Prostate gland (tissue), 2 donors: ENCODE measurements around the gene FAR2. TPM values are rescaled to one million over a fixed set of nuclear protein-coding genes. Genes with fewer than 3 reads are reported as not detected.

Experiments
- DNase-seq: peaks from one replicate; pipeline ENCODE4 v3.0.0-alpha.2; 2019; ENCODE audit warnings: low spot score
- H3K27ac ChIP-seq, 2 donors: fragments of 200-600 bp; sonication (generic); 2 replicates each; pipeline ENCODE4 v1.5.1; 2017 to 2019
- H3K27me3 ChIP-seq: fragments of 200-600 bp; sonication (generic); replicated peaks from 2 replicates; pipeline ENCODE4 v1.5.1; 2019; ENCODE audit not compliant: insufficient read depth
- H3K36me3 ChIP-seq, 2 donors: fragments of 200-600 bp; sonication (generic); 1 replicate in 1 of 2; 2 replicates in 1 of 2; pipeline versions ENCODE4 v1.5.1 to v1.8.1; 2017 to 2019
- H3K4me1 ChIP-seq: fragments of 200-600 bp; sonication (generic); replicated peaks from 2 replicates; pipeline ENCODE4 v1.5.1; 2019
- H3K4me3 ChIP-seq, 2 donors: fragments of 200-600 bp; sonication (generic); 2 replicates each; pipeline ENCODE4 v1.5.1; 2017 to 2019
- H3K9me3 ChIP-seq: fragments of 200-600 bp; sonication (generic); 2 replicates; pipeline ENCODE4 v1.5.1; 2017
- CTCF ChIP-seq, 4 experiments: fragments of 200-600 bp in 2 of 4; fragments of 450-650 bp in 2 of 4; sonication (generic) in 2 of 4; IDR thresholded peaks; 1 replicate in 3 of 4; 2 replicates in 1 of 4; pipeline ENCODE4 v1.5.1; 2016 to 2019; ENCODE audit warnings: antibody characterized with exemption in 4 of 4, mild to moderate bottlenecking in 2 of 4, moderate library complexity in 2 of 4
- POLR2A ChIP-seq: fragments of 450-650 bp; IDR thresholded peaks from one replicate; pipeline ENCODE4 v1.6.1; 2016; ENCODE audit warnings: antibody characterized with exemption, mild to moderate bottlenecking
- POLR2AphosphoS5 ChIP-seq: sonication (generic); formaldehyde crosslinking; IDR thresholded peaks from one replicate; pipeline ENCODE4 v1.6.1; 2017; ENCODE audit warnings: antibody characterized with exemption
- WGBS: methylation state at CpG from one replicate; pipeline ENCODE4 v1.1.5; 2018; 5-methylcytosine and 5-hydroxymethylcytosine counted together
- intact Hi-C: fragments of 100-400 bp; cut with DNase I; formaldehyde crosslinking; loops from one replicate; pipeline ENCODE4 v1.14.2; 2022
- total RNA-seq, 2 donors: library from RNA; depleted of rRNA; stranded (reverse); fragments of >200 nt; gene quantifications; one replicate each; pipeline ENCODE4 v1.1.0, GENCODE V29; 2016

The FAR2 gene
- total RNA-seq, 2 donors from 2014 or later: 3.1 to 7.2 TPM

- WGBS: 33% methylated on average over 8 of the region's 8 CpGs
- TF ChIP-seq CTCF (IDR thresholded peaks at IDR 0.05): peak; percentile 17 to 74 (median 52)
- TF ChIP-seq POLR2A: no peak
- Histone ChIP-seq H3K4me1 (no peaks in the 10 kb centered on the region), H3K27ac (no peak overlapping the region), H3K27me3 (no peaks in the 10 kb centered on the region), H3K4me3 (no peak overlapping the region), H3K36me3 (no peaks in the 10 kb centered on the region), H3K9me3 (no peaks in the 10 kb centered on the region)
- intact Hi-C loops: no loop called here
- DNase-seq: peak; percentile 16
Observed at GRCh38 chr12:29317556-29318363, 168.7 kb downstream of the FAR2 start.

DNA sequence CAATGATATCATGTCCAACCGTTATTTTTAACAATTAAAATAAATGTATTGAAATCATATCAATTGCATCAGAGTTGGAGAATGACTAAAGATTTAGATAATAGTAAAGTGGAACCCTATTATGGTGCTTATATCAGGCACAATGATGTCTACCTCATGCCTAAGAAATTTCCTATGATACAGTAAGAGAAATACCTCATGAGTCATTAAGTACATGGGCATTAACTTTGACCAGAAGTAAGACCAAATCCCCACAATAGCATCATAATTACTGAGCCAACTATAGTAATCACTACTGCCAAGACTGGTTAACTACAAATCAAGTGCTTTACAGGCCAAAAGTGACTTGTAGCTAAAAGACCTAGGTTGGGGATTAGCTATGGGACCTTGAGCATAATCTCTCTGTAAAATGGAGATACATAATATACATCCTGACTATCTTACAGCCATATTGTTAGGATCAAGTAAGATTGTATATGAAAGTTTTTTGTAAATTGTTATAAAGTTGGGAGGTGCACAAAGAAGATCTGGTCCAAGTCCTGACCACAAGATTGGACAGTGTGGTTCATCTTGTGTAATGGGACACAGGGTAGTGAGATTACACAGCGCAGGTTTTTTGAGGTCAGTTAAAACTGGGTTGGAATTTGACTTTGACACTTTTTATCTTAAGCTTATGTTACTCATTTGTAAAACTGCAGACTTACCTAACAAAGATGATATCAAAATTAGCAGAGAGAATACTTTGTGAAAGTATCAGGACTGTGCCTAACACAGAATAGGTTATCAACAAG is 171.4 kb downstream of the FAR2 start:
- no peaks in the 10 kb centered on the region for H3K9me3 ChIP-seq
- no peak overlapping the region for H3K4me3 ChIP-seq
- H3K27me3 ChIP-seq: no peaks in the 10 kb centered on the region
- H3K27ac ChIP-seq: no peak overlapping the region
- H3K36me3 ChIP-seq: no peaks in the 10 kb centered on the region
- intact Hi-C loops: no loop called here
- TF ChIP-seq CTCF (IDR thresholded peaks at IDR 0.05) (no peak), POLR2A (no peak), POLR2AphosphoS5 (no peak)
- 94% methylated on average over 2 of the region's 2 CpGs for WGBS
- DNase-seq: no peak
- H3K4me1 ChIP-seq: no peaks in the 10 kb centered on the region

GRCh38 chr12:29322157-29322556 is 173.1 kb downstream of the FAR2 start:
- H3K9me3 ChIP-seq: no peaks in the 10 kb centered on the region
- no peak overlapping the region for H3K27ac ChIP-seq
- DNase-seq: no peak
- no peaks in the 10 kb centered on the region for H3K36me3 ChIP-seq
- H3K27me3 ChIP-seq: no peaks in the 10 kb centered on the region
- 83% methylated on average over 3 of the region's 3 CpGs for WGBS
- TF ChIP-seq CTCF (IDR thresholded peaks at IDR 0.05): no peak
- TF ChIP-seq POLR2A: no peak
- TF ChIP-seq POLR2AphosphoS5: no peak
- no peaks in the 10 kb centered on the region for H3K4me1 ChIP-seq
- intact Hi-C loops: no loop called here
- no peak overlapping the region for H3K4me3 ChIP-seq

DNA sequence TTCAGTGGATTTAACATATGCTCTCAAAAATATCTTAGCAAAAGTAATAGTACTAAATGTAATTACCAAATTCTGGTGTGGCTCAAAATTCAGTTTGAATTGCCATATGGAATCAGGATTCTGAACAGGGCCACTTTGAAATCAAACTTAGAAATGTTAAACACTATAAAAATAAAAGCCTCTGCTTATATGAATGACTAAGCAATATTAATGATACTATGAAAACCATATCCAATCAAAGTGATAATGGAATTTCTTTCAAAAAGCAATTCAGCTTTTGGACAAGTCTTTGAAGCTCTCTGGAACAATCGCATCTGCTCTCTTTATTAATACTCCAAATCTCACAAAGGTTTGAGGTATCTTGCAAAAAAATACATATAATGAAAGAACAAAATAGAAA is 180.3 kb downstream of the FAR2 start:
- no peak for TF ChIP-seq CTCF (IDR thresholded peaks at IDR 0.05)
- TF ChIP-seq POLR2A: no peak
- TF ChIP-seq POLR2AphosphoS5: no peak
- 100% methylated on average over 1 of the region's 1 CpG for WGBS
- no peak for DNase-seq
- no peak overlapping the region for H3K27ac ChIP-seq
- H3K36me3 ChIP-seq: no peaks in the 10 kb centered on the region
- intact Hi-C loops: no loop called here
- H3K4me3 ChIP-seq: no peak overlapping the region
- no peaks in the 10 kb centered on the region for H3K27me3 ChIP-seq
- no peaks in the 10 kb centered on the region for H3K4me1 ChIP-seq
- H3K9me3 ChIP-seq: no peaks in the 10 kb centered on the region
